ENCODE measurements around the gene TECPR2. TPM values are rescaled to one million over a fixed set of nuclear protein-coding genes. Genes with fewer than 3 reads are reported as not detected.
"Not testable (repeated sequence)": the region's sequence is repeated elsewhere in the genome, so short reads cannot be mapped to it uniquely, and the experiment has no call there.

TECPR2 gene
- total RNA-seq, 2 donors from 2014 or later, result 7.0 to 51.4 TPM

DNA sequence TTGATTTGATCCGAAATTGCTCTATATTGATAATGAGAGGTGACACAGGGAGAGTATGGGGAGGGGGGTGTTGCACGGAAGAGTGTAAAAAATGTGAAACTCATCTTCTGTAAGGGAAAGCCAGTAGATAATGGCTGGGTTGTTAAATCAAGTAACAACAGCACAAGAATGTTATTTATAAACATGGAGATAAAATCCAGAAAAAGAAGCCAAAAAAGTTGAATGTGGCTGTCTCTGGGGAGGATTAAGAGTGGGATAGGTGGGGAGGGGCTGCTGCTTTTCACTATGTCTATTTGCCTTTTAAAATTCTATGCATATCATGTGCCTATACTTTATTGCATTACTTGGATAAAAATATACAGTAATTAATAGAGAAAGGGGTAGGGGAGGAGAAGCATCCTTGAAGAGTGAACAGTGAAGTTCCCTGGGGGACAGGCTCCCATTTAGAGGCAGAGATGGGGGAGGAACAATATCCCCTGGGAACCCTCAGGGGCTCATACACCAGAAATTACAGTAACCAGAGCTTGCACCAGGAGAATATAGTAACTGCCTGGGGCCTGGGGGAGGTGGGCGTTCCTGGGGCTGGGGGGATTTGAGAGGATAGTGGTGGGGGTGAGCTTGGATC lies 186.0 kb downstream of the TECPR2 start:
- Histone ChIP-seq H3K9me3 (no peaks in the 10 kb centered on the region), H3K27me3 (peaks cover 0 to 17% of the 10 kb centered on the region in 2 donors), H3K36me3 (replicated peaks in 1 of 2; ENCODE audit: insufficient read depth in 1 of 2, low read depth in 2 of 2) (no peaks in the 10 kb centered on the region), H3K4me3 (no peak overlapping the region), H3K27ac (no peak overlapping the region), H3K4me1 (peaks cover 15% of the 10 kb centered on the region)
- 37 to 53% methylated on average over 3 of the region's 3 CpGs for WGBS, 2 donors
- DNase-seq, result no peak
- intact Hi-C loops (cut with DNase I), result no loop called here
- no peak for ATAC-seq
- no peak for TF ChIP-seq POLR2A (IDR thresholded peaks at IDR 0.05)
- TF ChIP-seq, protein P1, sequence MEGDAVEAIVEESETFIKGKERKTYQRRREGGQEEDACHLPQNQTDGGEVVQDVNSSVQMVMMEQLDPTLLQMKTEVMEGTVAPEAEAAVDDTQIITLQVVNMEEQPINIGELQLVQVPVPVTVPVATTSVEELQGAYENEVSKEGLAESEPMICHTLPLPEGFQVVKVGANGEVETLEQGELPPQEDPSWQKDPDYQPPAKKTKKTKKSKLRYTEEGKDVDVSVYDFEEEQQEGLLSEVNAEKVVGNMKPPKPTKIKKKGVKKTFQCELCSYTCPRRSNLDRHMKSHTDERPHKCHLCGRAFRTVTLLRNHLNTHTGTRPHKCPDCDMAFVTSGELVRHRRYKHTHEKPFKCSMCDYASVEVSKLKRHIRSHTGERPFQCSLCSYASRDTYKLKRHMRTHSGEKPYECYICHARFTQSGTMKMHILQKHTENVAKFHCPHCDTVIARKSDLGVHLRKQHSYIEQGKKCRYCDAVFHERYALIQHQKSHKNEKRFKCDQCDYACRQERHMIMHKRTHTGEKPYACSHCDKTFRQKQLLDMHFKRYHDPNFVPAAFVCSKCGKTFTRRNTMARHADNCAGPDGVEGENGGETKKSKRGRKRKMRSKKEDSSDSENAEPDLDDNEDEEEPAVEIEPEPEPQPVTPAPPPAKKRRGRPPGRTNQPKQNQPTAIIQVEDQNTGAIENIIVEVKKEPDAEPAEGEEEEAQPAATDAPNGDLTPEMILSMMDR (IDR thresholded peaks at IDR 0.05), result no peak

DNA sequence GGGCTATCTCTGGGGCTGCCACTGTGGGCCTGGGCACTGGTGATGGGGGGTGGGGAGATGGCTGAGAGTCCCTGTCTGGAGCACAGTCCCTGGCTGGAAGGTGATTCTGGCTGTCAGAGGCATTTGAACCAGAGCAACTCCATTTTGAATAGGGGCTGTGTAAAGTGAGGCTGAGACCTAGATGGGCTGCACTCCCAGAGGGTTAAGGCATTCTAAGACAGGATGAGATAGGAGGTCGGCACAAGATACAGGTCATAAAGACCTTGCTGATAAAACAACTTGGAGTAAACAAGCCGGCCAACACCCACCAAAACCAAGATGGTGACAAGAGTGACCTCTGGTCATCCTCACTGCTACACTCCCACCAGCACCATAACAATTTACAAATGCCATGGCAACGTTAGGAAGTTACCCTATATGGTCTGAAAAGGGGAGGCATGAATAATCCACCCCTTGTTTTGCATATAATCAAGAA lies 188.2 kb downstream of the TECPR2 start:
- H3K27ac ChIP-seq; DNase-seq; intact Hi-C loops (cut with DNase I); H3K27me3 ChIP-seq; ATAC-seq; H3K4me3 ChIP-seq; H3K36me3 ChIP-seq (replicated peaks in 1 of 2; ENCODE audit: insufficient read depth in 1 of 2, low read depth in 2 of 2); H3K9me3 ChIP-seq: not testable (repeated sequence)
- peaks cover 10% of the 10 kb centered on the region for H3K4me1 ChIP-seq
- WGBS, 2 donors, result 47 to 56% methylated on average over 2 to 3 of the region's 3 CpGs

Small RNA genes within 50 kb of the gene (microRNA-seq; reads per million reads assigned to microRNA genes)
- 0 reads per million in 2 donors for gene MIR4309 (ENCODE audit: borderline number of aligned reads in 2 of 2, borderline replicate concordance in 2 of 2)

Small RNA genes within 50 kb of the gene (small RNA-seq; reads per million reads assigned to genes)
- not detected for gene MIR4309

Other genes starting within 250 kb of the TECPR2 start
- gene WDR20, start 223.0 kb upstream of the TECPR2 start, total RNA-seq, result 10 to 100 TPM; 12.2 to 15.5 TPM
- gene MOK, start 57.8 kb upstream of the TECPR2 start, total RNA-seq, result 10 to 100 TPM; 14.3 to 18.5 TPM
- 10 to 100 TPM in 1 of 2 donors, 1 to 10 TPM in 1; 8.0 to 22.1 TPM for gene ZNF839, start 43.2 kb upstream of the TECPR2 start, total RNA-seq
- 10 to 100 TPM; 25.1 to 27.2 TPM for gene CINP, start 51 bp upstream of the TECPR2 start, total RNA-seq
- 10 to 100 TPM; 49.8 to 87.7 TPM for gene ANKRD9, start 146.8 kb downstream of the TECPR2 start, total RNA-seq
- gene RCOR1, start 229.7 kb downstream of the TECPR2 start, total RNA-seq, result 1 to 10 TPM; 6.3 to 6.7 TPM

Data from body of pancreas (tissue), 4 donors.